ENCODE data around the gene MT1G.

MT1G gene

DNA sequence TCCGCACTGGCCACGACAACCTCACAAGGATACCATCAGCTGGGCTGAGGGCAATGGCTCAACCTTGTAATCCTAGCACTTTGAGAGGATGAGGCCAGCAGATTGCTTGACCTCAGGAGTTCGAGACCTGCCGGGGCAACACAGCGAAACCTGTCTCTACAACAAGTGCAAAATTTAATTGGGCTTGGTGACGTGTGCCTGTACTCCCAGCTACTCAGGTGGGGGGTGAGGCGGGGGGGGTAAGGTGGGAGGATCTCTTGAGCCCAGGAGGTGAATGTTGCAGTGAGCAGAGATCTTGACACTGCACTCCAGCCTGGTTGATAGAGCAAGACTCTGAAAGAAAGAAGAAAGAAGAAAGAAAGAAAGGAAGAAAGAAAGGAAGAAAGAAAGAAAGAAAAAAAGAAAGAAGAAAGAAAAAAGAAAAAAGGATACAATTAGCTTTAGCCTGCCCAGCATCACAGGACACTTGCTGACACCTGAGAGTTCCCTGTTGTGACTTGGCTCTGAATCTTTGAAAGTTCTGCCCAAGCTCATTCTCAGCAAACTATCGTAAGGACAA lies 47.4 kb downstream of the MT1G start:
- H3K27me3 Mint-ChIP-seq (ENCODE audit: low read depth), result no peaks in the 10 kb centered on the region
- no peak overlapping the region for H3K27ac Mint-ChIP-seq
- H3K4me1 Mint-ChIP-seq (ENCODE audit: low read depth), result peaks cover 30% of the 10 kb centered on the region
- H3K36me3 Mint-ChIP-seq (ENCODE audit: low read depth), result peaks cover 2% of the 10 kb centered on the region
- H3K4me3 Mint-ChIP-seq, result no peak overlapping the region
- no peak for DNase-seq (ENCODE audit: low spot score)
- H3K9me3 Mint-ChIP-seq, result no peaks in the 10 kb centered on the region

DNA sequence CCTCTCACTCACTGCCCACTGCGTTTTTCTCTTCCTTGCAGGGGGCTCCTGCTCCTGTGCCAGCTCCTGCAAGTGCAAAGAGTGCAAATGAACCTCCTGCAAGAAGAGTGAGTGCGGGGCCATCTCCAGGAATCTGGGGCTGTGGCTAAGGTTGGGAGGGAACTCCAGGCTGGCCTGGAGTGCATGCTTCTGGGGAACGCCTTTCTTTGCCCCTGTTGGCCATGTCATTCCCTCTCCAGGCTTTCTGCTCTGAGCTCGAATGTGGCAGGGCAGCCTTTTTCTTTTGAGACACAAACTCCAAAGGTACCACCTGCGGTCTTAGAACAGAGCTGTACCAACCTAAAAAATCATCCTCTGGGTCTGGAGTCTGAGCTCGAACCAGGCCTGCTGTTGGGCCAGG lies 49.7 kb downstream of the MT1G start:
- peaks cover 40% of the 10 kb centered on the region for H3K4me1 Mint-ChIP-seq (ENCODE audit: low read depth)
- H3K9me3 Mint-ChIP-seq, result no peaks in the 10 kb centered on the region
- peak overlapping the region; percentile 50 for H3K27ac Mint-ChIP-seq
- H3K36me3 Mint-ChIP-seq (ENCODE audit: low read depth), result peaks cover 2% of the 10 kb centered on the region
- no peaks in the 10 kb centered on the region for H3K27me3 Mint-ChIP-seq (ENCODE audit: low read depth)
- H3K4me3 Mint-ChIP-seq, result peak overlapping the region; percentile 86
- DNase-seq (ENCODE audit: low spot score), result no peak

DNA sequence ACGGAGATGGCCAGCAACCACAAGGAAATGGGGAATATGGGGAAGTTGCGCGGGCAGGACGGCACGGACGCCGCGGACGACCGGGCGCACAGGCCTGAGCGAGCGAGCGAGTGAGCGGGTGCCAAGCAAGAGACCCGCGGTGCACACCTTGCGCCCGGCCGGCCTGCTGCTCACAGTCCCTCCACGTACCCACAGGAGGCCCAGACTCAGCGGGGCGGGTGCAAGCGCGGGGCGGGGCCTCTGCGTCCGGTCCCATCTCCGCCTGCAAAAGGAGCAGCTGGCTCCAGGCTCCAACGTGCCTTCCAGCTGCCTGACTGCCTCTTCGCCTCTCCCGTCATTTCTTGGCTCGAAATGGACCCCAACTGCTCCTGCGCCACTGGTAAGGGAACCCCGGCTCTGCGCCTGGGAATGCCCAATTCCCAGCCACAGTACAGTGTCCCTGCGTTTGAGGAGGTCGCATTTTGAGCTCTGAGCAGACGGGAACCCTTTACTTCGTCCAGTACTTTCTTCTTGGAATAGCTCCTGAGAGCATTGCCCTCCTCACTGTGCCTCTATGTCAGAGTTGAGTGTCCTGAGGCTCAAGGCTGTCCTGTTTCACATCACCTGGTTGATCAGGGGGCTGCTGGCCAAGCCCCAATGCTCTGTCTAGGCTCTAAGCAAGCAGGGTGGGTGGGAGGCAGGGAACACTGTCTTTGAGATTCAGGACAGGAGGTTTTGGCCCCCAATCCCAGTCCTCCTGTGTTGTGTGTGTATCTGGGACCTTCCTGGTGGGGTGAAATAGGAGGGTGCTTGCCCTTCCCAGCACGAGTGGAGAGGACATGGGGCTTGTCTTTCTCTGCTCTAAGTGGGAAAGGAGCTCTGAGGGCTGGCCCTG lies 50.4 kb downstream of the MT1G start:
- peak overlapping the region; percentile 58 for H3K27ac Mint-ChIP-seq
- peak; percentile 67 for DNase-seq (ENCODE audit: low spot score)
- peaks cover 2% of the 10 kb centered on the region for H3K36me3 Mint-ChIP-seq (ENCODE audit: low read depth)
- H3K4me3 Mint-ChIP-seq, result peak overlapping the region; percentile 86
- H3K4me1 Mint-ChIP-seq (ENCODE audit: low read depth), result peaks cover 42% of the 10 kb centered on the region
- H3K9me3 Mint-ChIP-seq, result no peaks in the 10 kb centered on the region
- no peaks in the 10 kb centered on the region for H3K27me3 Mint-ChIP-seq (ENCODE audit: low read depth)

All from T-helper 2 cell treated with Interferon-gamma antibody and Interleukin-4, amounts not matched to agents 5 μg/mL and 100 μg/mL, for 36 hours (primary cell).